NOMO-1 (cell line): ENCODE results near the gene FRMD1.

Experiments used
- DNase-seq, 2 experiments: peaks; one replicate each; lab custom pipeline; 2025; ENCODE audit not compliant: unreplicated experiment in 2 of 2; lab: John Stamatoyannopoulos, UW

FRMD1 gene

GRCh38 chr6:168058691-168059551, 20.1 kb downstream of the FRMD1 start:
- no peak for DNase-seq

GRCh38 chr6:168057836-168058235, 21.2 kb downstream of the FRMD1 start:
- no peak for DNase-seq

- DNase-seq, result no peak
Observed at GRCh38 chr6:168056892-168057527, 22.0 kb downstream of the FRMD1 start.

- no peak for DNase-seq
Observed at GRCh38 chr6:168055696-168056489, 23.1 kb downstream of the FRMD1 start.

GRCh38 chr6:168054765-168055560, 24.0 kb downstream of the FRMD1 start:
- no peak for DNase-seq

- DNase-seq, result no peak
Observed at GRCh38 chr6:168053957-168054471, 25.0 kb downstream of the FRMD1 start.

- no peak for DNase-seq
Observed at GRCh38 chr6:168053086-168053956, 25.7 kb downstream of the FRMD1 start.

- DNase-seq, result no peak
Observed at GRCh38 chr6:168052291-168052891, 26.6 kb downstream of the FRMD1 start.

- no peak for DNase-seq
Observed at GRCh38 chr6:168051648-168052047, 27.4 kb downstream of the FRMD1 start.

GRCh38 chr6:168050881-168051586, 28.0 kb downstream of the FRMD1 start:
- DNase-seq, result no peak

- DNase-seq, result no peak
Observed at GRCh38 chr6:168050225-168050880, 28.7 kb downstream of the FRMD1 start.

- DNase-seq, result no peak
Observed at GRCh38 chr6:168049706-168050224, 29.2 kb downstream of the FRMD1 start.

GRCh38 chr6:168049277-168049676, 29.7 kb downstream of the FRMD1 start:
- DNase-seq, result no peak

- DNase-seq, result no peak
Observed at GRCh38 chr6:168048724-168049025, 30.3 kb downstream of the FRMD1 start.

- DNase-seq, result no peak
Observed at GRCh38 chr6:168047841-168048723, 30.9 kb downstream of the FRMD1 start.

GRCh38 chr6:168046696-168047095, 32.3 kb downstream of the FRMD1 start:
- DNase-seq, result no peak
